ENCODE measurements around the gene TSEN34. TPM values are rescaled to one million over a fixed set of nuclear protein-coding genes. Genes with fewer than 3 reads are reported as not detected.
A peak's percentile ranks its signal among the peaks of the same experiment; 100 is the strongest.

The TSEN34 gene
- polyA plus RNA-seq (2013, experiment 1 of 2): 65.1 TPM
- polyA plus RNA-seq (2013, experiment 2 of 2): 67.7 TPM

GRCh38 chr19:54191011-54191810, at the start of gene TSEN34:
TSEN34 (plus strand) TSS chr19:54191308; CDS start chr19:54191365, 57 bp downstream.
- H2BK120ac ChIP-seq (ENCODE audit: low read depth, low read length): peak within 1 kb of the TSS; percentile 54
- H3K9ac ChIP-seq (ENCODE audit: low read length): peak within 1 kb of the TSS; percentile 94
- peak within 1 kb of the TSS; percentile 99 for H3K27ac ChIP-seq (ENCODE audit: low read length, poor library complexity, severe bottlenecking)
- H3K23ac ChIP-seq (ENCODE audit: low read length in 2 of 2): peak within 1 kb of the TSS in 1 of 2 experiments; percentile 79
- H3K9me3 ChIP-seq (ENCODE audit: control insufficient read depth, low read length): no peaks in the 10 kb centered on the region
- peak within 1 kb of the TSS; percentile 92 to 98 for H3K18ac ChIP-seq (ENCODE audit: low read depth in 1 of 2, low read length in 2 of 2)
- H3K79me1 ChIP-seq (replicated peaks; ENCODE audit: low read length, poor library complexity, severe bottlenecking): peaks cover 22% of the 10 kb centered on the region
- H4K8ac ChIP-seq (ENCODE audit: low read length): peak within 1 kb of the TSS; percentile 86
- under 1% methylated on average over 51 of the region's 77 CpGs for WGBS
- peak within 1 kb of the TSS; percentile 83 for H2AFZ ChIP-seq (ENCODE audit: low read depth, low read length)
- peak within 1 kb of the TSS; percentile 72 for H3K4me2 ChIP-seq (ENCODE audit: low read length, poor library complexity, severe bottlenecking)
- no peaks in the 10 kb centered on the region for H3K27me3 ChIP-seq (ENCODE audit: control insufficient read depth in 1 of 2, insufficient read depth in 1 of 2, low read length in 2 of 2)
- H2BK12ac ChIP-seq (ENCODE audit: low read length in 2 of 2): peak within 1 kb of the TSS in 1 of 2 experiments; percentile 85
- peaks cover 24 to 42% of the 10 kb centered on the region in 2 experiments for H3K36me3 ChIP-seq (ENCODE audit: control insufficient read depth in 1 of 2, insufficient read depth in 2 of 2, low read depth in 1 of 2, low read length in 2 of 2)
- DNase-seq: peak; percentile 91
- H2BK15ac ChIP-seq (ENCODE audit: low read depth, poor library complexity, severe bottlenecking): peak within 1 kb of the TSS; percentile 75
- H3K4ac ChIP-seq (ENCODE audit: low read depth in 1 of 2, low read length in 2 of 2): peak within 1 kb of the TSS; percentile 75 to 86
- H2AK5ac ChIP-seq (ENCODE audit: low read length, severe bottlenecking): no peak within 1 kb of the TSS
- H2BK5ac ChIP-seq (ENCODE audit: low read depth, low read length, poor library complexity, severe bottlenecking): peak within 1 kb of the TSS; percentile 97
- H4K91ac ChIP-seq (ENCODE audit: low read length): peak within 1 kb of the TSS; percentile 92
- peaks cover 18% of the 10 kb centered on the region for H3K4me1 ChIP-seq (ENCODE audit: control insufficient read depth, insufficient read depth, low read depth, low read length)
- peak within 1 kb of the TSS in 1 of 2 experiments; percentile 96 for H3K14ac ChIP-seq (ENCODE audit: low read length in 2 of 2)
- H3K4me3 ChIP-seq (ENCODE audit: insufficient read depth in 1 of 2, low read depth in 1 of 2, low read length in 2 of 2): peak within 1 kb of the TSS; percentile 85 to 89

- H3K4me3 ChIP-seq (ENCODE audit: insufficient read depth in 1 of 2, low read depth in 1 of 2, low read length in 2 of 2): peak overlapping the region in 1 of 2 experiments; percentile 4
- H3K23ac ChIP-seq (ENCODE audit: low read length in 2 of 2): no peak overlapping the region
- no peak overlapping the region for H3K27ac ChIP-seq (ENCODE audit: low read length, poor library complexity, severe bottlenecking)
- H3K9me3 ChIP-seq (ENCODE audit: control insufficient read depth, low read length): no peaks in the 10 kb centered on the region
- H4K91ac ChIP-seq (ENCODE audit: low read length): no peak overlapping the region
- H3K4ac ChIP-seq (ENCODE audit: low read depth in 1 of 2, low read length in 2 of 2): no peak overlapping the region
- H4K8ac ChIP-seq (ENCODE audit: low read length): no peak overlapping the region
- H2AK5ac ChIP-seq (ENCODE audit: low read length, severe bottlenecking): no peak overlapping the region
- no peak overlapping the region for H2BK120ac ChIP-seq (ENCODE audit: low read depth, low read length)
- H3K4me1 ChIP-seq (ENCODE audit: control insufficient read depth, insufficient read depth, low read depth, low read length): peaks cover 32% of the 10 kb centered on the region
- H3K36me3 ChIP-seq (ENCODE audit: control insufficient read depth in 1 of 2, insufficient read depth in 2 of 2, low read depth in 1 of 2, low read length in 2 of 2): peaks cover 60% of the 10 kb centered on the region in 2 experiments
- WGBS: 98% methylated on average over 3 of the region's 3 CpGs
- H2BK5ac ChIP-seq (ENCODE audit: low read depth, low read length, poor library complexity, severe bottlenecking): no peak overlapping the region
- no peak for DNase-seq
- no peak overlapping the region for H3K4me2 ChIP-seq (ENCODE audit: low read length, poor library complexity, severe bottlenecking)
- no peak overlapping the region for H2BK15ac ChIP-seq (ENCODE audit: low read depth, poor library complexity, severe bottlenecking)
- no peak overlapping the region for H3K14ac ChIP-seq (ENCODE audit: low read length in 2 of 2)
- H3K9ac ChIP-seq (ENCODE audit: low read length): peak overlapping the region; percentile 44
- H3K27me3 ChIP-seq (ENCODE audit: control insufficient read depth in 1 of 2, insufficient read depth in 1 of 2, low read length in 2 of 2): no peaks in the 10 kb centered on the region
- no peak overlapping the region for H2BK12ac ChIP-seq (ENCODE audit: low read length in 2 of 2)
- H2AFZ ChIP-seq (ENCODE audit: low read depth, low read length): no peak overlapping the region
- H3K79me1 ChIP-seq (replicated peaks; ENCODE audit: low read length, poor library complexity, severe bottlenecking): peaks cover 27% of the 10 kb centered on the region
- no peak overlapping the region for H3K18ac ChIP-seq (ENCODE audit: low read depth in 1 of 2, low read length in 2 of 2)
These were observed 49.8 kb upstream of the TSEN34 start for GRCh38 chr19:54141356-54141755.

- no peak overlapping the region for H3K23ac ChIP-seq (ENCODE audit: low read length in 2 of 2)
- no peaks in the 10 kb centered on the region for H3K9me3 ChIP-seq (ENCODE audit: control insufficient read depth, low read length)
These were observed 48.8 kb upstream of the TSEN34 start for GRCh38 chr19:54142166-54142780.

DNA sequence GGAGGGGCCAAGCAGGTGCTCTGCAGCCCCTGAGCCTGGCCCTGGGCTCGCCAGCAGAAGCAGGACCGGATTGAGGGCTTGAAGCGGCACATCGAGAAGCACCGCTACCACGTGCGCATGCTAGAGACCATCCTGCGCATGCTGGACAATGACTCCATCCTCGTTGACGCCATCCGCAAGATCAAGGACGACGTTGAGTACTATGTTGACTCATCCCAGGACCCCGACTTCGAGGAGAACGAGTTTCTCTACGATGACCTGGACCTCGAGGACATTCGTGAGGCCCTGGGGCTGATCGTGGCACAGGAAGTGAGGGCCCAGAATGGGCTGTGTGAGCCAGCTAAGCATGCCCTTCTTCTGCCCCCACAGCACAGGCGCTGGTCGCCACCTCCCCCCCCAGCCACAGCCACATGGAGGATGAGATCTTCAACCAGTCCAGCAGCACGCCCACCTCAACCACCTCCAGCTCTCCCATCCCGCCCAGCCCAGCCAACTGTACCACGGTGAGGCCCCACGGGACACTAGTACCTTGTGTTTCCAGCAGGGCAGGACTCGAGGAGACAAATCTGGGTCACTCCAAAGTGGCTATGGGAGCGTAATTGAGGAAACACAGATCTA, 45.5 kb upstream of the TSEN34 start:
- Histone ChIP-seq H2BK5ac (ENCODE audit: low read depth, low read length, poor library complexity, severe bottlenecking) (no peak overlapping the region), H3K4me2 (ENCODE audit: low read length, poor library complexity, severe bottlenecking) (no peak overlapping the region), H3K14ac (ENCODE audit: low read length in 2 of 2) (no peak overlapping the region), H3K4me1 (ENCODE audit: control insufficient read depth, insufficient read depth, low read depth, low read length) (peaks cover 18% of the 10 kb centered on the region), H3K27ac (ENCODE audit: low read length, poor library complexity, severe bottlenecking) (no peak overlapping the region), H2BK15ac (ENCODE audit: low read depth, poor library complexity, severe bottlenecking) (no peak overlapping the region), H4K8ac (ENCODE audit: low read length) (no peak overlapping the region), H4K91ac (ENCODE audit: low read length) (no peak overlapping the region), H3K27me3 (ENCODE audit: control insufficient read depth in 1 of 2, insufficient read depth in 1 of 2, low read length in 2 of 2) (no peaks in the 10 kb centered on the region), H2AFZ (ENCODE audit: low read depth, low read length) (no peak overlapping the region), H3K79me1 (replicated peaks; ENCODE audit: low read length, poor library complexity, severe bottlenecking) (peaks cover 51% of the 10 kb centered on the region), H3K9me3 (ENCODE audit: control insufficient read depth, low read length) (no peaks in the 10 kb centered on the region), H3K18ac (ENCODE audit: low read depth in 1 of 2, low read length in 2 of 2) (no peak overlapping the region), H3K9ac (ENCODE audit: low read length) (no peak overlapping the region), H3K23ac (ENCODE audit: low read length in 2 of 2) (no peak overlapping the region), H2AK5ac (ENCODE audit: low read length, severe bottlenecking) (no peak overlapping the region), H3K4me3 (ENCODE audit: insufficient read depth in 1 of 2, low read depth in 1 of 2, low read length in 2 of 2) (no peak overlapping the region), H3K36me3 (ENCODE audit: control insufficient read depth in 1 of 2, insufficient read depth in 2 of 2, low read depth in 1 of 2, low read length in 2 of 2) (peaks cover 83 to 87% of the 10 kb centered on the region in 2 experiments), H2BK12ac (ENCODE audit: low read length in 2 of 2) (no peak overlapping the region), H3K4ac (ENCODE audit: low read depth in 1 of 2, low read length in 2 of 2) (no peak overlapping the region), H2BK120ac (ENCODE audit: low read depth, low read length) (no peak overlapping the region)
- WGBS: 97% methylated on average over 28 of the region's 28 CpGs
- DNase-seq: no peak

More at GRCh38 chr19:54142166-54142780, 48.8 kb upstream of the TSEN34 start:
- H3K14ac ChIP-seq (ENCODE audit: low read length in 2 of 2): no peak overlapping the region
- no peak overlapping the region for H2BK12ac ChIP-seq (ENCODE audit: low read length in 2 of 2)
- H2BK120ac ChIP-seq (ENCODE audit: low read depth, low read length): no peak overlapping the region
- H2AFZ ChIP-seq (ENCODE audit: low read depth, low read length): no peak overlapping the region
- no peak overlapping the region for H3K18ac ChIP-seq (ENCODE audit: low read depth in 1 of 2, low read length in 2 of 2)
- peak overlapping the region; percentile 35 for H3K27ac ChIP-seq (ENCODE audit: low read length, poor library complexity, severe bottlenecking)
- H3K4ac ChIP-seq (ENCODE audit: low read depth in 1 of 2, low read length in 2 of 2): no peak overlapping the region
- WGBS: 89% methylated on average over 7 of the region's 7 CpGs
- no peak overlapping the region for H2BK5ac ChIP-seq (ENCODE audit: low read depth, low read length, poor library complexity, severe bottlenecking)
- no peak overlapping the region for H3K4me3 ChIP-seq (ENCODE audit: insufficient read depth in 1 of 2, low read depth in 1 of 2, low read length in 2 of 2)
- peak overlapping the region; percentile 4 for H3K4me2 ChIP-seq (ENCODE audit: low read length, poor library complexity, severe bottlenecking)
- H3K36me3 ChIP-seq (ENCODE audit: control insufficient read depth in 1 of 2, insufficient read depth in 2 of 2, low read depth in 1 of 2, low read length in 2 of 2): peaks cover 69% of the 10 kb centered on the region in 2 experiments
- H3K9ac ChIP-seq (ENCODE audit: low read length): peak overlapping the region; percentile 65
- H2AK5ac ChIP-seq (ENCODE audit: low read length, severe bottlenecking): no peak overlapping the region
- H3K4me1 ChIP-seq (ENCODE audit: control insufficient read depth, insufficient read depth, low read depth, low read length): peaks cover 35% of the 10 kb centered on the region
- H3K79me1 ChIP-seq (replicated peaks; ENCODE audit: low read length, poor library complexity, severe bottlenecking): peaks cover 36% of the 10 kb centered on the region
- no peaks in the 10 kb centered on the region for H3K27me3 ChIP-seq (ENCODE audit: control insufficient read depth in 1 of 2, insufficient read depth in 1 of 2, low read length in 2 of 2)
- no peak for DNase-seq
- no peak overlapping the region for H4K91ac ChIP-seq (ENCODE audit: low read length)
- H4K8ac ChIP-seq (ENCODE audit: low read length): no peak overlapping the region
- no peak overlapping the region for H2BK15ac ChIP-seq (ENCODE audit: low read depth, poor library complexity, severe bottlenecking)

Measured in mesenchymal stem cell (in vitro differentiated cells and primary cell).